Measurements from ENCODE around the gene MCFD2. TPM values are rescaled to one million over a fixed set of nuclear protein-coding genes. Genes with fewer than 3 reads are reported as not detected.
A peak's percentile ranks its signal among the peaks of the same experiment; 100 is the strongest.

Gene MCFD2
- total and polyA plus RNA-seq, 10 donors: 10.3 to 112 (median 65.5) TPM

- WGBS, 5 donors: 67 to 88% (median 79%) methylated on average over 6 of the region's 6 CpGs
- Histone ChIP-seq H3K4me3 (no peak overlapping the region), H3K27me3 (replicated peaks in 1 of 7) (no peaks in the 10 kb centered on the region), H3K36me3 (no peaks in the 10 kb centered on the region), H3K9me3 (peaks cover 0 to 26% (median 23%) of the 10 kb centered on the region in 8 donors), H3K27ac (peak overlapping the region in 7 of 8 donors; percentile 16 to 88 (median 54)), H3K4me1 (peaks cover 0 to 15% (median 8%) of the 10 kb centered on the region in 6 donors)
- intact Hi-C loops (cut with DNase I; ENCODE audit: low total_unique reads): no loop called here
- DNase-seq: no peak
- TF ChIP-seq CTCF (IDR thresholded peaks at IDR 0.05 in 8 of 11, conservative IDR thresholded peaks at IDR 0.05 in 3 of 11) (no peak), POLR2AphosphoS5 (IDR thresholded peaks at IDR 0.05) (peak in 1 of 3 donors; percentile 33), POLR2A (IDR thresholded peaks at IDR 0.05) (no peak)
These were observed 53.7 kb downstream of the MCFD2 start for GRCh38 chr2:46861916-46862315.

DNA sequence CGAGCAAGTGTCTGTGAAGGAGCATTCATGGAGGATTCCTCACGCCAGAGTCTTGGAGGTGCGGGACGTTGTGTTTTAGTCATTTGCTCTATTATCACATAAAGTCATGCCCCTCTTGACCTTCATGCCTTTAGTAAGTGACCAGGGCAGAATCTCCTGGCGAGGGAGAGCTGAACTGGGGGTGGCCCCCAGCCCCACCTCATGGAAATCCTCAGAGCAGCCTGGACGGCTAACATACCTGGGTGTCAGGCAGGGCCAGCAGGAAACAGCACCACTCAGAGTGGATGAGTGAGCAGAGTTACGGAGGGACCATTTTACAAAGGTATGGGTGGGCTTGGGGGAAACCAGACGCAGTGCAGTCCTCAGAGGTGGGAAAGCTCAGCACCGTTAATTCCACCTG is 56.1 kb downstream of the MCFD2 start:
- intact Hi-C loops (cut with DNase I; ENCODE audit: low total_unique reads): no loop called here
- Histone ChIP-seq H3K4me1 (peaks cover 0 to 5% (median 4%) of the 10 kb centered on the region in 6 donors), H3K27me3 (replicated peaks in 1 of 7) (no peaks in the 10 kb centered on the region), H3K9me3 (peaks cover 0 to 10% (median 6%) of the 10 kb centered on the region in 8 donors), H3K36me3 (no peaks in the 10 kb centered on the region), H3K27ac (no peak overlapping the region), H3K4me3 (no peak overlapping the region)
- WGBS, 5 donors: 85 to 95% (median 92%) methylated on average over 9 of the region's 9 CpGs
- DNase-seq: no peak
- no peak for TF ChIP-seq POLR2AphosphoS5 (IDR thresholded peaks at IDR 0.05)
- no peak for TF ChIP-seq CTCF (IDR thresholded peaks at IDR 0.05 in 8 of 11, conservative IDR thresholded peaks at IDR 0.05 in 3 of 11)
- no peak for TF ChIP-seq POLR2A (IDR thresholded peaks at IDR 0.05)

GRCh38 chr2:46858702-46859090 is 56.9 kb downstream of the MCFD2 start:
- Histone ChIP-seq H3K4me3 (no peak overlapping the region), H3K27ac (no peak overlapping the region), H3K9me3 (peaks cover 0 to 2% (median 0%) of the 10 kb centered on the region in 8 donors), H3K4me1 (peaks cover 0 to 12% (median 6%) of the 10 kb centered on the region in 6 donors), H3K36me3 (no peaks in the 10 kb centered on the region), H3K27me3 (replicated peaks in 1 of 7) (no peaks in the 10 kb centered on the region)
- 87 to 92% (median 89%) methylated on average over 4 of the region's 4 CpGs for WGBS, 5 donors
- intact Hi-C loops (cut with DNase I; ENCODE audit: low total_unique reads): no loop called here
- DNase-seq: no peak
- TF ChIP-seq CTCF (IDR thresholded peaks at IDR 0.05 in 8 of 11, conservative IDR thresholded peaks at IDR 0.05 in 3 of 11): no peak
- no peak for TF ChIP-seq POLR2AphosphoS5 (IDR thresholded peaks at IDR 0.05)
- TF ChIP-seq POLR2A (IDR thresholded peaks at IDR 0.05): no peak

- no peak for DNase-seq
- Histone ChIP-seq H3K9me3 (no peaks in the 10 kb centered on the region), H3K27ac (no peak overlapping the region), H3K4me3 (no peak overlapping the region), H3K27me3 (replicated peaks in 1 of 7) (no peaks in the 10 kb centered on the region), H3K36me3 (no peaks in the 10 kb centered on the region), H3K4me1 (peaks cover 0 to 12% (median 6%) of the 10 kb centered on the region in 6 donors)
- intact Hi-C loops (cut with DNase I; ENCODE audit: low total_unique reads): no loop called here
- TF ChIP-seq POLR2AphosphoS5 (IDR thresholded peaks at IDR 0.05) (no peak), CTCF (IDR thresholded peaks at IDR 0.05 in 8 of 11, conservative IDR thresholded peaks at IDR 0.05 in 3 of 11) (no peak)
- 70 to 83% (median 76%) methylated on average over 13 of the region's 13 CpGs for WGBS, 5 donors
These were observed 57.5 kb downstream of the MCFD2 start for GRCh38 chr2:46857871-46858701.
